ENCODE data around the gene PSTPIP1. TPM values are rescaled to one million over a fixed set of nuclear protein-coding genes. Genes with fewer than 3 reads are reported as not detected.
A peak's percentile ranks its signal among the peaks of the same experiment; 100 is the strongest.

The PSTPIP1 gene
- total and polyA plus RNA-seq, 4 experiments from 2014 or later, result 62.4 to 233 (median 144) TPM

DNA sequence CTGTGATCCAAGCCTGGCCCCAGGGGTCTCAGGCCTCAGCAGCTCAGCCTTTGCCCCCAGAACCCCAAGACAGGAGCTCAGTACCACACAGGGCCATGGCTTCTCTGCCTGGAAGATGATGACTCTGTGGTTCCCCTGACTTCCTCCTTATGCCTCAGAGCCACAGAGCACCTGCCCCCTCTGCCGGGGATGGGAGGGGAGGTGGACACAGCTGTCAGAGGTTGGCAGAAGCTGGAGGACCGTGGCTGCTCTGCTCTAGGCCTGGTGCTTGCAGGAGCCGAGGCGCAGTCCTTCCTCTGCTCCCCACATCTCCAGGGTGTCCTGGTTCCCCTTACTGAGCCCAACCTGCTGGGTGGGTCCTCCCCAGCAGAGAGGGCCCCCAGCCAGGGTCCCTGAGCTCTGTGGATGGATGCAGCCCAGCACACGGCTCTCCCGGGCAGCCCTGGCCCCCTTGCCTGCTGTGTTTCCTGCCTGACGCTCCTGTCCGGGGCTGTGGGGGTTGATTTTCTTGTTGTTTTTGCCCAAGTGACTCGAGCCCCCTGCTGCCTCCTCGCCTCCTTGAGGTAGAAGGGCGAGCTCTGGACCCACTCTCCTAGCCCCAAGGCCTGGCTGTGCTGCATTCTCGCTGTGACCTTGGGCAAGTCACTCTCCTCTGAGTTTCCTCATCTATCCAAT is 36.6 kb downstream of the PSTPIP1 start:
- no peak for DNase-seq
- intact Hi-C loops (cut with micrococcal nuclease), result no loop called here
- ChIA-PET CTCF (ENCODE audit: partially characterized antibody) (interaction anchor here (0.9 to 2.3 kb wide), 4 partner anchors 25 to 90 kb away, joined by 3 to 17 read pairs (median 3); no protein-coding TSS in a partner anchor), POLR2A (ENCODE audit: partially characterized antibody) (interaction anchor here (1.2 to 2.0 kb wide), 4 partner anchors 9 to 18 kb away, joined by 3 to 8 read pairs (median 4); no protein-coding TSS in a partner anchor)
- no peak overlapping the region for H3K27ac ChIP-seq (ENCODE audit: low read depth, low read length)
- H3K4me1 Mint-ChIP-seq, result peaks cover 0 to 4% (median 0%) of the 10 kb centered on the region in 4 donors
- peaks cover 12 to 48% of the 10 kb centered on the region in 2 donors for H3K36me3 Mint-ChIP-seq
- no peak overlapping the region for H3K4me3 Mint-ChIP-seq
- H3K27me3 Mint-ChIP-seq, result no peaks in the 10 kb centered on the region
- no peaks in the 10 kb centered on the region for H3K9me3 ChIP-seq (ENCODE audit: control insufficient read depth in 1 of 2, low read length in 2 of 2)
- H3K4me3 ChIP-seq (ENCODE audit: low read length in 2 of 2), result no peak overlapping the region
- H3K27ac Mint-ChIP-seq, result peak overlapping the region in 5 of 7 donors; percentile 62 to 91 (median 85)
- H3K27me3 ChIP-seq (ENCODE audit: insufficient read depth, low read length), result no peaks in the 10 kb centered on the region
- no peaks in the 10 kb centered on the region for H3K4me1 ChIP-seq (ENCODE audit: insufficient read depth, low read length)
- peaks cover 59% of the 10 kb centered on the region for H3K36me3 ChIP-seq (ENCODE audit: insufficient read depth, low read length)
- peaks cover 0 to 2% (median 0%) of the 10 kb centered on the region in 8 donors for H3K9me3 Mint-ChIP-seq

DNA sequence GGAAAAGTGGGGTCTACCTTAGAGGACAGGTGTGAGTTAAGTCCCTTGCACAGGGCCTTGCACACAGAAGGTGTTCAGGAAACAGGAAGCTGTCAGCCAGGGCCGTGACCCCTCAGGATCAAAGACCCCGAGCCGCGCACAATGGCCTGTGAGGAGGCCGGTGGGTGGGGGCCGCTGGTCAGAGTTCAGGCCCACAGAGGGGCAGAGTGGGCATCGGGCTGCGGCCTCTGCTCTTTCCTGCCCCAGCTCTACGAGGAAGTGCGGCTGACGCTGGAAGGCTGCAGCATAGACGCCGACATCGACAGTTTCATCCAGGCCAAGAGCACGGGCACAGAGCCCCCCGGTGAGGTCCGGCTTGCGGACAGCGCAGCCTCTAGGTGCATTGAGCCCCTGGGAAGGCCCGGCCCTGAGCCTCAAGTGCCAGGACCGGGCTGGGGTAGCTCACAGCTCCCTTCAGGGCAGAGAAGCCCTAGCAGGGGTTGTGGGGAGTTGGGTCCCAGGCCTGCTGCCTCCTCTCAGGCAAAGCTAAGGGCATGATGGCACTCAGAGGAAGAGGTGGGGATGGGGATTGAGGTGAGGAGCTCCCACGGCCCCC is 37.2 kb downstream of the PSTPIP1 start:
- intact Hi-C loops (cut with micrococcal nuclease), result no loop called here
- Mint-ChIP-seq H3K4me3 (no peak overlapping the region), H3K27me3 (no peaks in the 10 kb centered on the region), H3K36me3 (peaks cover 13 to 49% of the 10 kb centered on the region in 2 donors), H3K4me1 (peaks cover 0 to 4% (median 0%) of the 10 kb centered on the region in 4 donors), H3K27ac (peak overlapping the region in 3 of 7 donors; percentile 62 to 85 (median 85)), H3K9me3 (peaks cover 0 to 6% (median 0%) of the 10 kb centered on the region in 8 donors)
- ChIA-PET POLR2A (ENCODE audit: partially characterized antibody) (interaction anchor here (1.2 to 1.5 kb wide), 4 partner anchors 10 to 37 kb away, joined by 3 to 6 read pairs (median 4); partner anchors contain the start of gene PSTPIP1), CTCF (ENCODE audit: partially characterized antibody) (interaction anchor here (0.9 to 2.3 kb wide), 3 partner anchors 26 to 59 kb away, joined by 3 to 17 read pairs (median 3); no protein-coding TSS in a partner anchor)
- no peaks in the 10 kb centered on the region for H3K9me3 ChIP-seq (ENCODE audit: control insufficient read depth in 1 of 2, low read length in 2 of 2)
- H3K36me3 ChIP-seq (ENCODE audit: insufficient read depth, low read length), result peaks cover 60% of the 10 kb centered on the region
- H3K4me1 ChIP-seq (ENCODE audit: insufficient read depth, low read length), result no peaks in the 10 kb centered on the region
- H3K4me3 ChIP-seq (ENCODE audit: low read length in 2 of 2), result no peak overlapping the region
- no peak for DNase-seq
- no peak overlapping the region for H3K27ac ChIP-seq (ENCODE audit: low read depth, low read length)
- no peaks in the 10 kb centered on the region for H3K27me3 ChIP-seq (ENCODE audit: insufficient read depth, low read length)

DNA sequence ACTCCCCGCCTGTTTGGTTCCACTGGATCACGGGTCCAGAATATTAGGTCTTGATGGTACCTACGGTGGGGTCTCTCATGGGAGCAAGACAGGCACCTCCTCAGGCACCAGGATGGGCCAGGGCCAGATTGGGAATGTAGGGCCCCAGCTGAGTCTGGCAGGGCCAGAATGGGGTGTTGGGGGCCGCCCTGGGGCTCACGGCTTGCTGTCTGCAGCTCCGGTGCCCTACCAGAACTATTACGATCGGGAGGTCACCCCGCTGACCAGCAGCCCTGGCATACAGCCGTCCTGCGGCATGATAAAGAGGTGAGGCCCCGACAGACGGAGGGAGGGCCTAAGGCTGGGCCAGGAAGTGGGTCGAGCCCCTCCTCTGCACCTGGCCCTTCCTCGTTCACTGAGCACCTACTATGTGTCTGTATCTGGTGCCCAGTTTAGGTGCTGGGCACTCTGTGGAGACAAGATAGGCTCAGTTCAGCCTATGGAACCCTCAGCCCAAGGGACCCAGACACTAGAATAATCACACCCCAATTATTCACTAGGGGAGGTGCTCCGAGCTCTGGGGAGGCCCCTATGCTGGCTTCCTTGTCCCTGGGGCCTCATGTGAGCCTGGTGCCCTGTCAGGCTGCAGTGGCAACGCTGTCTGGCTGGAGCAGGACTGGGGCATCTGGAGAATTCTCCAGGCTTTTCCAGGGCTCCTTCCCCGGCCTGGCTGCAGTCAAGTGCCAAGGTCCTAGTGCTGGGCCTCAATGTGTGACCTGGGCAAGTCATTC is 37.9 kb downstream of the PSTPIP1 start:
- Mint-ChIP-seq H3K36me3 (peaks cover 18 to 55% of the 10 kb centered on the region in 2 donors), H3K4me1 (peaks cover 0 to 5% (median 2%) of the 10 kb centered on the region in 4 donors), H3K27ac (peak overlapping the region in 1 of 7 donors; percentile 24), H3K9me3 (peaks cover 0 to 12% (median under 1%) of the 10 kb centered on the region in 8 donors), H3K4me3 (no peak overlapping the region), H3K27me3 (no peaks in the 10 kb centered on the region)
- peaks cover 57% of the 10 kb centered on the region for H3K36me3 ChIP-seq (ENCODE audit: insufficient read depth, low read length)
- DNase-seq, result no peak
- no peak overlapping the region for H3K27ac ChIP-seq (ENCODE audit: low read depth, low read length)
- intact Hi-C loops (cut with micrococcal nuclease), result no loop called here
- H3K27me3 ChIP-seq (ENCODE audit: insufficient read depth, low read length), result no peaks in the 10 kb centered on the region
- ChIA-PET CTCF (ENCODE audit: partially characterized antibody) (interaction anchor here (2.3 kb wide), 1 partner anchor 60 kb away, joined by 17 read pairs; no protein-coding TSS in a partner anchor), POLR2A (ENCODE audit: partially characterized antibody) (interaction anchor here (1.0 to 1.5 kb wide), 4 partner anchors 10 to 38 kb away, joined by 3 to 6 read pairs (median 4); partner anchors contain the start of gene PSTPIP1)
- no peaks in the 10 kb centered on the region for H3K4me1 ChIP-seq (ENCODE audit: insufficient read depth, low read length)
- no peak overlapping the region for H3K4me3 ChIP-seq (ENCODE audit: low read length in 2 of 2)
- no peaks in the 10 kb centered on the region for H3K9me3 ChIP-seq (ENCODE audit: control insufficient read depth in 1 of 2, low read length in 2 of 2)

DNA sequence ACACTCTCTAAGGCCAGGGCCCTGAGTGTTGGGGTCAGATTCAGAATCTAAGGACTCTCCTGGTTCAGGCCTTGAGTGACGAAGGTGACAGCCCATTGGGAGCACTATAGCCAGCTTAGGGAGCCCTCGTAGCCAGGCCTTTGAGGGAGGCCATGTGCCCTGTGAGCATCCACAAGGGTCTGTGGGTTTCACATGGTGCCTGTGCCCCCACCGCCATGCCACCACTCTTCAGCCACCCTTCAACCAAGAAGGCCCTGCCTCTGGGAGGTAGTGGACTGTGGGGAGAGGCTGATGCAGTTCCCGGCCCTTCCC is 38.4 kb downstream of the PSTPIP1 start:
- CTCF ChIA-PET (ENCODE audit: partially characterized antibody), result no interaction called here

DNA sequence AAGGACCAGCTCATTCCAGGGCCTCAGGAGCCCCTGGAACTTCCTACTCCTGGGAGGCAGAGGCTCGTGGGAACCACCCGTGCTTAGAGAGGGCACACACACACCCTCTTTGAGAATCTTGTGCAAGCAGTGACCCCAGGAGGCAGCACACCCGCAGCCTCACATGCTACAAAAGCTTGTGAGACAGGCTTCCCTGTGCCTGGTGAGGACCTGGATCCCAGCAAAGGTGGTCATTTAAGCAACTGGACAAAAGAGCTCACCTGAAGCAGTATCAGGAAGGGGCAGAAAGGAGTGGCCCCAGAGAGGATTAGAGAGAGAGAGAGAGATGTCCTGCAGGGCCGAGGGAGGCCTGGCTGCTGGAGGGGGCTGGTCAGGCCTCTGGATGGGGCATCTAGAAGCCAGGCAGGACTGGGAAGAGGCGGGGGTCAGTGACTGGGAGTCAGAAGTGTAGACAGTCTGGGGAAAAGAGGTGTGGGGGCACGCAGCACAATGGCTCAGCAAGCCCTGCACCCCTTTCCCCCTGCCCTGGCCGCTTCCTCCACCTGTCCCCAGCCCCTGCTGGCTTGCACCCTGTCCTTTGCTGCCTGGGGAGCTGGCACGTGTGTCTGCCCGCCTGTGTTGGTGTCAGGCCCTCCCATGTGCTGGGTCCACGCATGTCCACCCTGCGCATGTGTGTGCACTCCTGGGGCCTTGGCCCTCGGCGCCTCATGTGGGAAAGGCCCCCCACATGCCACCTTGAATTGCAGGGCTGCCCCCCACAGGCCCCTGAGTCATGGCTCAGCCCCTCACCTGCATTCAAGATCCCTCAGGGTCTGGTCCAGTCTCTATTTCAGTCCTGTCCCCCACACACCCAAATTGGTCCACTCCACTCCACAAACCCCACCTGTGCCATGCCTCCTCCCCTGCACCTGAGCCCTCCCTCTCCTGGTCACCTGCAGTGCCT is 39.1 kb downstream of the PSTPIP1 start:
- H3K36me3 ChIP-seq (ENCODE audit: insufficient read depth, low read length), result peaks cover 45% of the 10 kb centered on the region
- H3K27me3 ChIP-seq (ENCODE audit: insufficient read depth, low read length), result no peaks in the 10 kb centered on the region
- no peak overlapping the region for H3K4me3 Mint-ChIP-seq
- H3K4me1 ChIP-seq (ENCODE audit: insufficient read depth, low read length), result no peaks in the 10 kb centered on the region
- no peak for DNase-seq
- H3K9me3 ChIP-seq (ENCODE audit: control insufficient read depth in 1 of 2, low read length in 2 of 2), result no peaks in the 10 kb centered on the region
- H3K4me1 Mint-ChIP-seq, result peaks cover 0 to 5% (median 2%) of the 10 kb centered on the region in 4 donors
- no peaks in the 10 kb centered on the region for H3K27me3 Mint-ChIP-seq
- H3K4me3 ChIP-seq (ENCODE audit: low read length in 2 of 2), result no peak overlapping the region
- ChIA-PET POLR2A (ENCODE audit: partially characterized antibody) (interaction anchor here (1.0 to 1.5 kb wide), 3 partner anchors 23 to 39 kb away, joined by 3 read pairs; partner anchors contain the start of gene PSTPIP1), CTCF (ENCODE audit: partially characterized antibody) (interaction anchor here (1.0 to 1.9 kb wide), 2 partner anchors 12 to 17 kb away, joined by 3 to 9 read pairs; no protein-coding TSS in a partner anchor)
- intact Hi-C loops (cut with micrococcal nuclease), result no loop called here
- no peak overlapping the region for H3K27ac ChIP-seq (ENCODE audit: low read depth, low read length)
- peaks cover 18 to 57% of the 10 kb centered on the region in 2 donors for H3K36me3 Mint-ChIP-seq
- H3K9me3 Mint-ChIP-seq, result peaks cover 0 to 21% (median under 1%) of the 10 kb centered on the region in 8 donors
- peak overlapping the region; percentile 35 to 95 (median 70) for H3K27ac Mint-ChIP-seq

More for the DNA sequence above, 38.4 kb downstream of the PSTPIP1 start:
- DNase-seq, result no peak
- peaks cover 0 to 5% (median 2%) of the 10 kb centered on the region in 4 donors for H3K4me1 Mint-ChIP-seq
- Histone ChIP-seq H3K27ac (ENCODE audit: low read depth, low read length) (no peak overlapping the region), H3K9me3 (ENCODE audit: control insufficient read depth in 1 of 2, low read length in 2 of 2) (no peaks in the 10 kb centered on the region), H3K4me1 (ENCODE audit: insufficient read depth, low read length) (no peaks in the 10 kb centered on the region), H3K27me3 (ENCODE audit: insufficient read depth, low read length) (no peaks in the 10 kb centered on the region), H3K4me3 (ENCODE audit: low read length in 2 of 2) (no peak overlapping the region), H3K36me3 (ENCODE audit: insufficient read depth, low read length) (peaks cover 51% of the 10 kb centered on the region)
- H3K27ac Mint-ChIP-seq, result peak overlapping the region in 2 of 7 donors; percentile 22 to 24
- peaks cover 18 to 57% of the 10 kb centered on the region in 2 donors for H3K36me3 Mint-ChIP-seq
- no peaks in the 10 kb centered on the region for H3K27me3 Mint-ChIP-seq
- intact Hi-C loops (cut with micrococcal nuclease), result no loop called here
- no peak overlapping the region for H3K4me3 Mint-ChIP-seq
- POLR2A ChIA-PET (ENCODE audit: partially characterized antibody), result interaction anchor here (1.0 to 1.4 kb wide), 2 partner anchors 22 to 38 kb away, joined by 3 to 6 read pairs; partner anchors contain the start of gene PSTPIP1
- peaks cover 0 to 15% (median under 1%) of the 10 kb centered on the region in 8 donors for H3K9me3 Mint-ChIP-seq

Data from CD4-positive, alpha-beta memory T cell (primary cell).